MCF 10A (cell line): ENCODE measurements around the gene RASD1. TPM values are rescaled to one million over a fixed set of nuclear protein-coding genes. Genes with fewer than 3 reads are reported as not detected.

ENCODE experiments used
- BruUV-seq: library from RNA; stranded (reverse); fragments of 400-500 nt; replicated peaks from 2 replicates; lab custom pipeline; 2021; lab: Mats Ljungman, UMichigan
- CTCF ChIA-PET: fragments of 300-600 bp; sonication (Branson Sonifier 250); formaldehyde crosslinking; extraction: SDS; loops from one replicate; lab custom pipeline; 2021; ENCODE audit warnings: antibody characterized with exemption, inconsistent platforms; lab: Yijun Ruan, JAX
- POLR2A ChIA-PET: fragments of 300-600, 350-650 bp; sonication (Branson Sonifier 250); formaldehyde crosslinking; extraction: SDS; loops from one replicate; lab custom pipeline; 2020; ENCODE audit warnings: antibody characterized with exemption, inconsistent platforms; lab: Yijun Ruan, JAX
- DNase-seq: peaks from one replicate; pipeline ENCODE4 v3.0.0-alpha.2; 2018; ENCODE audit not compliant: unreplicated experiment
- H3K27ac Mint-ChIP-seq: one replicate; pipeline ENCODE4 v1.8.0; 2022; ENCODE audit warnings: mild to moderate bottlenecking, low read depth, mixed read lengths; ENCODE audit not compliant: unreplicated experiment
- H3K27me3 Mint-ChIP-seq: one replicate; pipeline ENCODE4 v1.8.0; 2022; ENCODE audit warnings: mixed read lengths; ENCODE audit not compliant: insufficient read depth, unreplicated experiment
- H3K36me3 Mint-ChIP-seq: one replicate; pipeline ENCODE4 v1.8.0; 2022; ENCODE audit warnings: mild to moderate bottlenecking, moderate library complexity, mixed read lengths; ENCODE audit not compliant: insufficient read depth, unreplicated experiment
- H3K4me1 Mint-ChIP-seq: one replicate; pipeline ENCODE4 v1.8.0; 2022; ENCODE audit warnings: mixed read lengths; ENCODE audit not compliant: insufficient read depth, unreplicated experiment
- H3K4me3 Mint-ChIP-seq: one replicate; pipeline ENCODE4 v1.8.0; 2022; ENCODE audit warnings: mild to moderate bottlenecking, moderate library complexity, mixed read lengths; ENCODE audit not compliant: unreplicated experiment
- H3K9me3 Mint-ChIP-seq: one replicate; pipeline ENCODE4 v1.8.0; 2022; ENCODE audit warnings: mixed read lengths; ENCODE audit not compliant: unreplicated experiment
- CTCF ChIP-seq: fragments of 200-600 bp; IDR thresholded peaks from one replicate; pipeline ENCODE4 v1.8.0; 2022; ENCODE audit warnings: antibody characterized with exemption, mild to moderate bottlenecking; ENCODE audit not compliant: unreplicated experiment
- intact Hi-C: fragments of 100-400 bp; cut with micrococcal nuclease; formaldehyde crosslinking; loops from 2 replicates; pipeline ENCODE4 v1.14.1; 2022
- total RNA-seq: library from RNA; stranded (reverse); gene quantifications from 2 replicates; pipeline ENCODE4 v1.2.3, GENCODE V29; 2022

The RASD1 gene
- total RNA-seq, 1 experiment from 2014 or later = 0.21 TPM

GRCh38 chr17:17525956-17526355 is 29.8 kb upstream of the RASD1 start:
- CTCF ChIA-PET = interaction anchor here (1.1 kb wide), 1 partner anchor 29 kb away, joined by 3 read pairs; the partner anchor contains the start of gene RASD1
- POLR2A ChIA-PET = no interaction called here

DNA sequence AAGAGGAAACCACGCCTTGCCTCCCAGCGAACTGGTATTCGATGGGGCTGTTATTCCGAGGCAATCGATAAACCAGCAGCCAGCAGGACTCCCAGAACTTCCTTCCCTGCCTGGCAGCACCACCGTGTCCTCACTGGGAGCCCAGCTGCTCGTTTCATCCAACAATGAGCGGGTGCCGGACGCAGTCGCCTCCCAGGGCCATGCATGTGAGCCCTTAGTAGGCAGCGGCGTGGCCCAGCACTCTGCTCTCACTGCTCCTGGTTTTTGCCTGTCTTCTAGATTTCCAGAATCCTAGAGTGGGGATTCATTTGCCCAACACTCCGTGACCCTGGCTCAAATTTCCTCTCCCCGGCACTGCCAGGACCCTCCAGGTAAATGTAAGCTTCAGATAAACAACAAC is 29.1 kb upstream of the RASD1 start:
- H3K4me3 Mint-ChIP-seq = no peak overlapping the region
- no peak for TF ChIP-seq CTCF
- no peak for DNase-seq
- H3K36me3 Mint-ChIP-seq = no peaks in the 10 kb centered on the region
- H3K27ac Mint-ChIP-seq = no peak overlapping the region
- no TSS peak for BruUV-seq
- ChIA-PET POLR2A (no interaction called here), CTCF (no interaction called here)
- H3K9me3 Mint-ChIP-seq = no peaks in the 10 kb centered on the region
- H3K27me3 Mint-ChIP-seq = no peaks in the 10 kb centered on the region
- no peaks in the 10 kb centered on the region for H3K4me1 Mint-ChIP-seq
- intact Hi-C loops = no loop called here

More at GRCh38 chr17:17525956-17526355, 29.8 kb upstream of the RASD1 start:
- Mint-ChIP-seq H3K27ac (no peak overlapping the region), H3K27me3 (no peaks in the 10 kb centered on the region), H3K4me1 (no peaks in the 10 kb centered on the region), H3K4me3 (no peak overlapping the region), H3K9me3 (no peaks in the 10 kb centered on the region), H3K36me3 (no peaks in the 10 kb centered on the region)
- DNase-seq = no peak
- no peak for TF ChIP-seq CTCF
- BruUV-seq = no TSS peak
- intact Hi-C loops = no loop called here

DNA sequence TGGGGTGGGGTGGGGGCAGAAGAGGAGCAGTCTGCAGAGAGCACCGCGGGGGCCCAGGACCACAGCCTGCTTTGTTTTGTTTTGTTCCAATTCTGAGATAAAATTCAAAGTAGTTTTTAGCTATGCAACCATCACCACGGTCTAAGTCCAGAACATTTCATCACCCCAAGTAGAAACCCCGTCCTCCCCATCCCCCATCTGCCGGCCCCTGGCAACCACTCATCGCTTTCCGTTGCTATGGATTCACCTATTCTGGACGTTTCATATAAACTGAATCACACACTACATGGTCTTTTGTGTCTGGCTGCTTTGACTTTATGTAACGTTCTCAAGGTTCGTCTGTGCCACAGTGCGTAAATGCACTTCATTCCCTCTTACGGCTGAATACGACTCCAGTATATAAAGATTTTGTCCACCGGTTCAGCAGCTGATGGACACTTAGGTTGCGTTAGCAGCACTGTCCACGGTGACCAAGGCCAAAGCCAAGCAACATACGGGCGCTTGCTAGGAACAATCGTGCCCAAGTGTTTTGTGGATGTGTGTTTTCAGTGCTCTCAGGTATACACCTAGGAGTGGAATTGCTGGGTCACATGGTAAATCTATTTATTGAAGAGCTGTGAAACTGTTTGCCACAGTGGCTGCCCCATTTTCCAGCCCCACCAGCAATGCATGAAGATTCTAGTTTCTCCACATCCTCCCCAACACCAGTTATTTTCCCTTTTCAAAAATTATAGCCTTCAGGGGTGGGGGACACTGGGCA is 27.7 kb upstream of the RASD1 start:
- intact Hi-C loops = no loop called here
- BruUV-seq = no TSS peak
- Mint-ChIP-seq H3K9me3 (no peaks in the 10 kb centered on the region), H3K27ac (no peak overlapping the region), H3K36me3 (no peaks in the 10 kb centered on the region), H3K27me3 (no peaks in the 10 kb centered on the region), H3K4me1 (no peaks in the 10 kb centered on the region), H3K4me3 (no peak overlapping the region)
- ChIA-PET CTCF (interaction anchor here (1.0 kb wide), 1 partner anchor 12 kb away, joined by 3 read pairs; no protein-coding TSS in a partner anchor), POLR2A (no interaction called here)
- TF ChIP-seq CTCF = no peak
- DNase-seq = no peak

- DNase-seq = peak; percentile 12
- Mint-ChIP-seq H3K27me3 (no peaks in the 10 kb centered on the region), H3K4me3 (no peak overlapping the region), H3K9me3 (no peaks in the 10 kb centered on the region), H3K27ac (no peak overlapping the region), H3K36me3 (no peaks in the 10 kb centered on the region), H3K4me1 (no peaks in the 10 kb centered on the region)
- ChIA-PET POLR2A (no interaction called here), CTCF (interaction anchor here (0.6 kb wide), 1 partner anchor 10 kb away, joined by 4 read pairs; no protein-coding TSS in a partner anchor)
- intact Hi-C loops = no loop called here
- no TSS peak for BruUV-seq
- no peak for TF ChIP-seq CTCF
These were observed 27.0 kb upstream of the RASD1 start for GRCh38 chr17:17523001-17523730.
